Transverse colon (tissue), 4 donors: ENCODE measurements around the gene ACTL7B. TPM values are rescaled to one million over a fixed set of nuclear protein-coding genes. Genes with fewer than 3 reads are reported as not detected.

Experiments used
- DNase-seq: peaks from one replicate; pipeline ENCODE4 v3.0.0-alpha.2; 2019
- H3K27ac ChIP-seq, 4 donors: fragments of 200-600 bp; sonication (generic); 2 replicates each; pipeline ENCODE4 v1.5.1; 2016 to 2018; ENCODE audit warnings: inconsistent platforms in 4 of 4
- H3K27me3 ChIP-seq: fragments of 200-600 bp; sonication (generic); 2 replicates; pipeline ENCODE4 v1.5.1; 2017; ENCODE audit warnings: inconsistent platforms
- H3K36me3 ChIP-seq, 4 donors: fragments of 200-600 bp; sonication (generic); 2 replicates each; pipeline ENCODE4 v1.5.1; 2017 to 2019; ENCODE audit warnings: inconsistent platforms in 4 of 4
- H3K4me1 ChIP-seq, 4 donors: fragments of 200-600 bp; sonication (generic); 2 replicates each; pipeline ENCODE4 v1.5.1; 2017 to 2020; ENCODE audit warnings: inconsistent platforms in 4 of 4
- H3K4me3 ChIP-seq, 4 donors: fragments of 200-600 bp; sonication (generic); 1 replicate in 1 of 4; 2 replicates in 3 of 4; pipeline versions ENCODE4 v1.5.1 to v1.6.1; 2017 to 2019; ENCODE audit warnings: inconsistent platforms in 4 of 4
- H3K9me3 ChIP-seq, 2 donors: fragments of 200-600 bp; sonication (generic); 2 replicates each; pipeline ENCODE4 v1.5.1; 2017 to 2019; ENCODE audit warnings: inconsistent platforms in 2 of 2
- EP300 ChIP-seq: sonication (generic); formaldehyde crosslinking; IDR thresholded peaks from one replicate; pipeline ENCODE4 v1.6.1; 2017; ENCODE audit warnings: antibody characterized with exemption, low read depth
- POLR2A ChIP-seq: fragments of 450-650 bp; IDR thresholded peaks from one replicate; pipeline ENCODE4 v1.6.1; 2016; ENCODE audit warnings: antibody characterized with exemption, mild to moderate bottlenecking, moderate library complexity
- POLR2AphosphoS5 ChIP-seq, 3 donors: sonication (generic); formaldehyde crosslinking; IDR thresholded peaks; one replicate each; pipeline ENCODE4 v1.6.1; 2016; ENCODE audit warnings: antibody characterized with exemption in 3 of 3
- WGBS, 2 donors: methylation state at CpG; one replicate each; pipeline ENCODE4 v1.1.5; 2018; ENCODE audit warnings: low coverage in 1 of 2; 5-methylcytosine and 5-hydroxymethylcytosine counted together
- in situ Hi-C, 4 donors: fragments of 200-750 bp; cut with MboI; loops; one replicate each; pipeline versions ENCODE4 v1.15.0 to v1.15.1; 2017; ENCODE audit warnings: low sequenced_read_pairs in 3 of 4, low pct_ligation_motif_present in 1 of 4, low pct_unique_long_range_greater_than_20kb in 1 of 4
- intact Hi-C: fragments of 100-400 bp; cut with DNase I; formaldehyde crosslinking; loops from one replicate; pipeline ENCODE4 v1.15.1; 2023; ENCODE audit warnings: low total_unique reads
- total RNA-seq, 4 donors: library from RNA; depleted of rRNA; stranded (reverse); fragments of >200 nt; gene quantifications; one replicate each; pipeline ENCODE4 v1.1.0, GENCODE V29; 2016
- TF ChIP-seq, protein P1 (sequence below), 5 experiments: fragments of 200-600 bp in 3 of 5; fragments of 450-650 bp in 2 of 5; sonication (generic) in 3 of 5; IDR thresholded peaks; 1 replicate in 2 of 5; 2 replicates in 3 of 5; pipeline ENCODE4 v1.5.1; 2016 to 2017; ENCODE audit warnings: antibody characterized with exemption in 5 of 5, inconsistent platforms in 3 of 5, mild to moderate bottlenecking in 2 of 5, moderate library complexity in 1 of 5

The ACTL7B gene
- total RNA-seq, 4 donors from 2014 or later, result not detected

DNA sequence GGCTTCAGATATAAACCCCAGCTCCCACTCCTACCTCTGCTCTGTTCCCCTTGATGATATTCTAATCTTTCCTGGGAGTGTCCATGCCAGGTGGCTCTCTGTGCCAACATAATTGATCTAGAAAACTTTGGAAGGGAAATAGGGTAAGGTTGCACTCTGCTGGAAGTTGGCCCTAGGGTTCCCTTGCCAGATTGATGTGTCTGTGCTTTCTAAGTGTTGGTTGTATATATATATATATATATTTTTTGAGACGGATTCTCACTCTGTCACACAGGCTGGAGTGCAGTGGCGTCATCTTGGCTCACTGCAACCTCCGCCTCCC, 23.6 kb downstream of the ACTL7B start:
- H3K36me3 ChIP-seq, result no peaks in the 10 kb centered on the region
- H3K4me1 ChIP-seq, result no peaks in the 10 kb centered on the region
- H3K4me3 ChIP-seq, result no peak overlapping the region
- H3K27ac ChIP-seq, result no peak overlapping the region
- no peak for TF ChIP-seq POLR2AphosphoS5 (IDR thresholded peaks at IDR 0.05)
- TF ChIP-seq, protein P1, sequence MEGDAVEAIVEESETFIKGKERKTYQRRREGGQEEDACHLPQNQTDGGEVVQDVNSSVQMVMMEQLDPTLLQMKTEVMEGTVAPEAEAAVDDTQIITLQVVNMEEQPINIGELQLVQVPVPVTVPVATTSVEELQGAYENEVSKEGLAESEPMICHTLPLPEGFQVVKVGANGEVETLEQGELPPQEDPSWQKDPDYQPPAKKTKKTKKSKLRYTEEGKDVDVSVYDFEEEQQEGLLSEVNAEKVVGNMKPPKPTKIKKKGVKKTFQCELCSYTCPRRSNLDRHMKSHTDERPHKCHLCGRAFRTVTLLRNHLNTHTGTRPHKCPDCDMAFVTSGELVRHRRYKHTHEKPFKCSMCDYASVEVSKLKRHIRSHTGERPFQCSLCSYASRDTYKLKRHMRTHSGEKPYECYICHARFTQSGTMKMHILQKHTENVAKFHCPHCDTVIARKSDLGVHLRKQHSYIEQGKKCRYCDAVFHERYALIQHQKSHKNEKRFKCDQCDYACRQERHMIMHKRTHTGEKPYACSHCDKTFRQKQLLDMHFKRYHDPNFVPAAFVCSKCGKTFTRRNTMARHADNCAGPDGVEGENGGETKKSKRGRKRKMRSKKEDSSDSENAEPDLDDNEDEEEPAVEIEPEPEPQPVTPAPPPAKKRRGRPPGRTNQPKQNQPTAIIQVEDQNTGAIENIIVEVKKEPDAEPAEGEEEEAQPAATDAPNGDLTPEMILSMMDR (IDR thresholded peaks at IDR 0.05), result no peak
- no peak for TF ChIP-seq POLR2A
- no peak for TF ChIP-seq EP300
- in situ Hi-C loops, result loop anchor here in 1 of 4 donors (10.0 kb wide), 1 partner anchor 63 kb away; no protein-coding TSS in a partner anchor
- no peaks in the 10 kb centered on the region for H3K9me3 ChIP-seq
- no peak for DNase-seq
- WGBS, 2 donors, result 91% methylated on average over 3 of the region's 3 CpGs; no CpG with 5 or more reads in 1 of the 2 donors
- intact Hi-C loops, result no loop called here
- no peaks in the 10 kb centered on the region for H3K27me3 ChIP-seq

DNA sequence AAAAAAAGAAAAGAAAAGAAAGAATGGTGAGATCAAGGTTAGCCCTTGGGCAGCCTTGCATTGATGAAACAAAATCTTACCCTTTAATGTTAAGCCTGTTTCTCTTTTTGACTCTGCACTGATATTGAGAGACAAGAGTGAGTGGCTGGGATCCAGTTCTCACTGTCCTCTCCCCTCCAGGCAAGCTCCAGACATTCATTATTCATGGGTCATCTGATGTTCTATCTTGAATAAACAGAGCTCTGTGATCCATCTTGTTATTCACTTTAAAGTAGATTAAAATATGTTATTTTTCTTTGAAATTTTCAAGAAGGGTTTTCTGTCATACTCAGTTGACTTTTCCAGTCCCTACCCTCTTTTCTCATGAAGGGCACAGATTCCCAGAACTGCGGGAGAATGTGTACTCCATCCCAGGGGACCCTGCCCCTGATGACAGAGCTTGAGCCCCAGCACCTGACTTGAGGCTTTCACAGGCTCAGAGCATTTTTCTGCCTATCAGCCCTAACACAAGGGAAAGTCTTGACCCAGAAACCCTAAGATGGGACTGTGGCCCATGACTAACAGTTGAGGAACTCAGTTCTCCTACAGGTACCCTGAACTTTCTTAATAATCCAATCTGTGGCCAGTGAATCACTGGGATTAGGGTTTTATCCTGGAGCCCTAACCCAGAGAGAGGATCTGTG, 24.1 kb downstream of the ACTL7B start:
- TF ChIP-seq EP300 (no peak), POLR2AphosphoS5 (IDR thresholded peaks at IDR 0.05) (no peak), POLR2A (no peak)
- TF ChIP-seq, protein P1 (IDR thresholded peaks at IDR 0.05), result no peak
- Histone ChIP-seq H3K9me3 (no peaks in the 10 kb centered on the region), H3K4me3 (no peak overlapping the region), H3K27ac (no peak overlapping the region), H3K27me3 (no peaks in the 10 kb centered on the region), H3K4me1 (no peaks in the 10 kb centered on the region), H3K36me3 (no peaks in the 10 kb centered on the region)
- in situ Hi-C loops (loop anchor here in 1 of 4 donors (10.0 kb wide), 1 partner anchor 63 kb away; no protein-coding TSS in a partner anchor), intact Hi-C loops (no loop called here)
- DNase-seq, result no peak
- 80% methylated on average over 1 of the region's 1 CpG for WGBS, 2 donors

DNA sequence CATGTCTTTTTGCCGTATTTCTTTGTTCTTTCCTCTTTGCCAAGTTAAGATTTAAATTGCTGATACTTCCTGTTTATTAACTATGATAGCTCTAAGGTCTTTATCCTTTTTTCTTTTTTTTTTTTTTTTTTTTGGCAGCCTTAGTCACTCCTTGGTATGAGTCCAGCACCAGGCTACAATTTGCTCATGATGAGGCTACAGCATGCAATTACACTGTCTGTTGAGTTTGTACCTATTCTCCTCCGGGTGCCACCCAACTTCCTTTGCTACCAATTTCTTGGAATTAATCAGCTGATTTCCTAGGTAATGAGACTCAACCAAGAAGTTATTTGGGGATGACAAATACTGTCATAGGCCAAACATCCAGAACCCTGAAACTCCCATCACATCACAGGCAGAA, 25.5 kb downstream of the ACTL7B start:
- in situ Hi-C loops (loop anchor here in 1 of 4 donors (10.0 kb wide), 1 partner anchor 65 kb away; no protein-coding TSS in a partner anchor), intact Hi-C loops (no loop called here)
- H3K4me1 ChIP-seq, result no peaks in the 10 kb centered on the region
- TF ChIP-seq, protein P1 (IDR thresholded peaks at IDR 0.05), result no peak
- TF ChIP-seq EP300 (no peak), POLR2AphosphoS5 (IDR thresholded peaks at IDR 0.05) (no peak), POLR2A (no peak)
- WGBS, 2 donors, result 58 to 69% methylated on average over 2 of the region's 2 CpGs
- H3K36me3 ChIP-seq, result no peaks in the 10 kb centered on the region
- no peaks in the 10 kb centered on the region for H3K27me3 ChIP-seq
- no peak overlapping the region for H3K27ac ChIP-seq
- H3K9me3 ChIP-seq, result no peaks in the 10 kb centered on the region
- no peak for DNase-seq
- H3K4me3 ChIP-seq, result no peak overlapping the region

DNA sequence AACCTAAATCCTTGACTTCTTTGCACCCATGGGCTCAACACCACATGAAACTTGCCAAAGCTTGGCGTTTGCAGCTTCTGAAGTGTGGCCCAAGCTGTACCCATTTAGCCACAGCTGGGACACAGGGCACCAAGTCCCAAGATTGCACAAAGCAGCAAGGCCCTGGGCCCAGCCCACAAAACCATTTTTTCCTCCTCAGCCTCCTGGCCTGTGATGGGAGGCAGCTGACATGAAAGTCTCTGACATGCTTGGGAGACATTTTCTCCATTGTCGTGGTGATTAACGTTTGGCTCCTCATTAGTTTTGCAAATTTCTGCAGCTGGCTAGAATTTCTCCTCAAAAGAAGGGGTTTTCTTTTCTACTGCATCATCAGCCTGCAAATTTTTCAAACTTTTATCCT, 32.0 kb downstream of the ACTL7B start:
- in situ Hi-C loops, result no loop called here
- intact Hi-C loops, result no loop called here

More for the DNA sequence above, 32.0 kb downstream of the ACTL7B start:
- Histone ChIP-seq H3K4me3 (no peak overlapping the region), H3K36me3 (no peaks in the 10 kb centered on the region), H3K27me3 (no peaks in the 10 kb centered on the region), H3K27ac (no peak overlapping the region), H3K4me1 (no peaks in the 10 kb centered on the region), H3K9me3 (peaks cover 3 to 5% of the 10 kb centered on the region in 2 donors)
- DNase-seq, result no peak
- 75 to 87% methylated on average over 2 to 3 of the region's 3 CpGs for WGBS, 2 donors
- TF ChIP-seq POLR2AphosphoS5 (IDR thresholded peaks at IDR 0.05), result no peak
- TF ChIP-seq EP300, result no peak
- no peak for TF ChIP-seq POLR2A
- TF ChIP-seq, protein P1 (IDR thresholded peaks at IDR 0.05), result no peak
